Astrocyte (in vitro differentiated cells and primary cell): Measurements from ENCODE around the gene PRKAR2B. TPM values are rescaled to one million over a fixed set of nuclear protein-coding genes. Genes with fewer than 3 reads are reported as not detected.

Experiments used
- DNase-seq: peaks from one replicate; pipeline ENCODE4 v3.0.0-alpha.2; 2010; ENCODE audit warnings: low read depth
- FAIRE-seq: peaks from 2 replicates; lab custom pipeline; 2011; peaks lifted over from hg19 to GRCh38; lab: Jason Lieb, UNC
- H2AFZ ChIP-seq: 2 replicates; pipeline ENCODE4 v1.6.0; 2012; ENCODE audit warnings: low read depth, low read length, inconsistent platforms
- H3K27ac ChIP-seq: 2 replicates; pipeline ENCODE4 v1.5.1; 2011; ENCODE audit warnings: low read depth, low read length, inconsistent platforms
- H3K27me3 ChIP-seq: 2 replicates; pipeline ENCODE4 v1.6.0; 2011; ENCODE audit warnings: low read length, inconsistent platforms; ENCODE audit not compliant: insufficient read depth
- H3K36me3 ChIP-seq: 2 replicates; pipeline ENCODE4 v1.5.1; 2011; ENCODE audit warnings: low read length, inconsistent platforms; ENCODE audit not compliant: insufficient read depth
- H3K4me1 ChIP-seq: 2 replicates; pipeline ENCODE4 v1.5.1; 2011; ENCODE audit warnings: low read length, inconsistent platforms; ENCODE audit not compliant: insufficient read depth
- H3K4me2 ChIP-seq: 2 replicates; pipeline ENCODE4 v1.6.0; 2012; ENCODE audit warnings: low read length, inconsistent platforms
- H3K4me3 ChIP-seq: 2 replicates; pipeline ENCODE4 v1.5.1; 2011; ENCODE audit warnings: low read depth, mild to moderate bottlenecking, low read length, inconsistent platforms; ENCODE audit not compliant: insufficient read depth
- H3K79me2 ChIP-seq: 2 replicates; pipeline ENCODE4 v1.6.0; 2012; ENCODE audit warnings: mild to moderate bottlenecking, low read length, inconsistent platforms; ENCODE audit not compliant: insufficient read depth
- H3K9ac ChIP-seq: 2 replicates; pipeline ENCODE4 v1.6.0; 2012; ENCODE audit warnings: mild to moderate bottlenecking, low read length, inconsistent platforms
- H3K9me3 ChIP-seq: 2 replicates; pipeline ENCODE4 v1.5.1; 2012; ENCODE audit warnings: low read depth, mild to moderate bottlenecking, low read length, inconsistent platforms; ENCODE audit not compliant: insufficient read depth
- H4K20me1 ChIP-seq: 2 replicates; pipeline ENCODE4 v1.6.0; 2012; ENCODE audit warnings: low read length, inconsistent platforms; ENCODE audit not compliant: insufficient read depth
- H3K27ac Mint-ChIP-seq: one replicate; pipeline ENCODE4 v1.8.0; 2021; ENCODE audit warnings: mild to moderate bottlenecking, mixed read lengths; ENCODE audit not compliant: unreplicated experiment
- H3K27me3 Mint-ChIP-seq: one replicate; pipeline ENCODE4 v1.8.0; 2021; ENCODE audit warnings: low read depth, mixed read lengths; ENCODE audit not compliant: unreplicated experiment
- H3K36me3 Mint-ChIP-seq: one replicate; pipeline ENCODE4 v1.8.0; 2021; ENCODE audit warnings: low read depth, mixed read lengths; ENCODE audit not compliant: unreplicated experiment
- H3K4me1 Mint-ChIP-seq: one replicate; pipeline ENCODE4 v1.8.0; 2021; ENCODE audit warnings: low read depth, mixed read lengths; ENCODE audit not compliant: unreplicated experiment
- H3K4me3 Mint-ChIP-seq: one replicate; pipeline ENCODE4 v1.8.0; 2021; ENCODE audit warnings: mild to moderate bottlenecking, moderate library complexity, mixed read lengths; ENCODE audit not compliant: unreplicated experiment
- H3K9me3 Mint-ChIP-seq: one replicate; pipeline ENCODE4 v1.8.0; 2021; ENCODE audit warnings: mild to moderate bottlenecking, mixed read lengths; ENCODE audit not compliant: unreplicated experiment
- EZH2 ChIP-seq: IDR thresholded peaks from 2 replicates; pipeline ENCODE4 v1.6.1; 2012; ENCODE audit warnings: mild to moderate bottlenecking, low read length, inconsistent platforms; ENCODE audit not compliant: insufficient read depth
- total RNA-seq: library from RNA; stranded (reverse); gene quantifications from 2 replicates; pipeline ENCODE4 v1.2.1, GENCODE V29; 2021
- TF ChIP-seq, protein P1 (sequence below): IDR thresholded peaks from 2 replicates; pipeline ENCODE4 v1.5.1; 2011; ENCODE audit warnings: low read depth, mild to moderate bottlenecking, inconsistent platforms, low read length, moderate library complexity; ENCODE audit not compliant: insufficient read depth

The PRKAR2B gene
- total RNA-seq, 1 donor from 2014 or later = 7.6 TPM

GRCh38 chr7:107071129-107071528, 26.6 kb downstream of the PRKAR2B start:
- no peaks in the 10 kb centered on the region for H3K79me2 ChIP-seq
- H3K4me3 Mint-ChIP-seq = no peak overlapping the region
- H3K27ac Mint-ChIP-seq = no peak overlapping the region
- H3K27me3 Mint-ChIP-seq = no peaks in the 10 kb centered on the region
- no peak for TF ChIP-seq EZH2
- TF ChIP-seq, protein P1, sequence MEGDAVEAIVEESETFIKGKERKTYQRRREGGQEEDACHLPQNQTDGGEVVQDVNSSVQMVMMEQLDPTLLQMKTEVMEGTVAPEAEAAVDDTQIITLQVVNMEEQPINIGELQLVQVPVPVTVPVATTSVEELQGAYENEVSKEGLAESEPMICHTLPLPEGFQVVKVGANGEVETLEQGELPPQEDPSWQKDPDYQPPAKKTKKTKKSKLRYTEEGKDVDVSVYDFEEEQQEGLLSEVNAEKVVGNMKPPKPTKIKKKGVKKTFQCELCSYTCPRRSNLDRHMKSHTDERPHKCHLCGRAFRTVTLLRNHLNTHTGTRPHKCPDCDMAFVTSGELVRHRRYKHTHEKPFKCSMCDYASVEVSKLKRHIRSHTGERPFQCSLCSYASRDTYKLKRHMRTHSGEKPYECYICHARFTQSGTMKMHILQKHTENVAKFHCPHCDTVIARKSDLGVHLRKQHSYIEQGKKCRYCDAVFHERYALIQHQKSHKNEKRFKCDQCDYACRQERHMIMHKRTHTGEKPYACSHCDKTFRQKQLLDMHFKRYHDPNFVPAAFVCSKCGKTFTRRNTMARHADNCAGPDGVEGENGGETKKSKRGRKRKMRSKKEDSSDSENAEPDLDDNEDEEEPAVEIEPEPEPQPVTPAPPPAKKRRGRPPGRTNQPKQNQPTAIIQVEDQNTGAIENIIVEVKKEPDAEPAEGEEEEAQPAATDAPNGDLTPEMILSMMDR = no peak
- H3K4me1 ChIP-seq = no peaks in the 10 kb centered on the region
- no peak overlapping the region for H2AFZ ChIP-seq
- no peaks in the 10 kb centered on the region for H3K36me3 ChIP-seq
- no peaks in the 10 kb centered on the region for H3K27me3 ChIP-seq
- H3K4me2 ChIP-seq = no peak overlapping the region
- no peak for DNase-seq
- no peaks in the 10 kb centered on the region for H3K9me3 ChIP-seq
- no peaks in the 10 kb centered on the region for H3K9me3 Mint-ChIP-seq
- H3K9ac ChIP-seq = no peak overlapping the region
- H3K4me1 Mint-ChIP-seq = peaks cover 20% of the 10 kb centered on the region
- no peak for FAIRE-seq
- H4K20me1 ChIP-seq = no peaks in the 10 kb centered on the region
- H3K27ac ChIP-seq = no peak overlapping the region
- H3K4me3 ChIP-seq = no peak overlapping the region
- H3K36me3 Mint-ChIP-seq = no peaks in the 10 kb centered on the region

GRCh38 chr7:107072133-107072532, 27.6 kb downstream of the PRKAR2B start:
- DNase-seq = no peak
- no peaks in the 10 kb centered on the region for H4K20me1 ChIP-seq
- no peak overlapping the region for H3K27ac ChIP-seq
- FAIRE-seq = no peak
- H3K4me2 ChIP-seq = no peak overlapping the region
- no peaks in the 10 kb centered on the region for H3K9me3 ChIP-seq
- H2AFZ ChIP-seq = no peak overlapping the region
- Mint-ChIP-seq H3K27me3 (no peaks in the 10 kb centered on the region), H3K9me3 (no peaks in the 10 kb centered on the region), H3K27ac (no peak overlapping the region), H3K36me3 (no peaks in the 10 kb centered on the region), H3K4me3 (no peak overlapping the region), H3K4me1 (peaks cover 21% of the 10 kb centered on the region)
- H3K79me2 ChIP-seq = no peaks in the 10 kb centered on the region
- H3K27me3 ChIP-seq = no peaks in the 10 kb centered on the region
- no peak overlapping the region for H3K9ac ChIP-seq
- no peak overlapping the region for H3K4me3 ChIP-seq
- no peak for TF ChIP-seq EZH2
- TF ChIP-seq, protein P1 = no peak
- H3K4me1 ChIP-seq = no peaks in the 10 kb centered on the region
- no peaks in the 10 kb centered on the region for H3K36me3 ChIP-seq

GRCh38 chr7:107075863-107076574, 31.5 kb downstream of the PRKAR2B start:
- no peaks in the 10 kb centered on the region for H3K27me3 ChIP-seq
- H3K79me2 ChIP-seq = no peaks in the 10 kb centered on the region
- Mint-ChIP-seq H3K4me1 (peaks cover 13% of the 10 kb centered on the region), H3K9me3 (peaks cover 2% of the 10 kb centered on the region), H3K36me3 (no peaks in the 10 kb centered on the region), H3K4me3 (no peak overlapping the region), H3K27me3 (no peaks in the 10 kb centered on the region), H3K27ac (no peak overlapping the region)
- H4K20me1 ChIP-seq = no peaks in the 10 kb centered on the region
- H3K4me2 ChIP-seq = no peak overlapping the region
- no peak overlapping the region for H3K27ac ChIP-seq
- H3K4me3 ChIP-seq = no peak overlapping the region
- H3K9me3 ChIP-seq = no peaks in the 10 kb centered on the region
- no peaks in the 10 kb centered on the region for H3K4me1 ChIP-seq
- H3K36me3 ChIP-seq = no peaks in the 10 kb centered on the region
- no peak overlapping the region for H3K9ac ChIP-seq
- FAIRE-seq (no peak), DNase-seq (no peak)
- TF ChIP-seq, protein P1 = no peak
- TF ChIP-seq EZH2 = no peak
- H2AFZ ChIP-seq = no peak overlapping the region
